Neural cell (in vitro differentiated cells): ENCODE data around the gene ASS1. TPM values are rescaled to one million over a fixed set of nuclear protein-coding genes. Genes with fewer than 3 reads are reported as not detected.

Experiments
- H2AFZ ChIP-seq: fragments of 200-600, 300-800 bp; sonication (generic), shearing (Covaris generic); 2 replicates; pipeline ENCODE4 v1.6.0; 2014; ENCODE audit warnings: low read depth, mild to moderate bottlenecking, antibody characterized with exemption, low read length, moderate library complexity
- H3F3A ChIP-seq: fragments of 200-600 bp; shearing (Covaris generic); 2 replicates; pipeline ENCODE4 v1.6.1; 2016; ENCODE audit warnings: mild to moderate bottlenecking, moderate library complexity, mixed read lengths, antibody characterized with exemption, low read length; ENCODE audit not compliant: insufficient read depth, poor library complexity, severe bottlenecking
- H3K27ac ChIP-seq: fragments of 200-600, 300-800 bp; sonication (generic), shearing (Covaris generic); 2 replicates; pipeline ENCODE4 v1.5.1; 2014; ENCODE audit warnings: mild to moderate bottlenecking, low read length, moderate library complexity
- H3K27me3 ChIP-seq: fragments of 300-800, 200-600 bp; sonication (generic), shearing (Covaris generic); 2 replicates; pipeline ENCODE4 v1.6.0; 2014; ENCODE audit warnings: mild to moderate bottlenecking, low read depth, low read length, moderate library complexity; ENCODE audit not compliant: insufficient read depth
- H3K36me3 ChIP-seq: fragments of 300-800, 200-600 bp; sonication (generic), shearing (Covaris generic); 2 replicates; pipeline ENCODE4 v1.5.1; 2014; ENCODE audit warnings: mild to moderate bottlenecking, antibody characterized with exemption, low read length, moderate library complexity; ENCODE audit not compliant: insufficient read depth
- H3K4me2 ChIP-seq: fragments of 300-800, 200-600 bp; sonication (generic), shearing (Covaris generic); 2 replicates; pipeline ENCODE4 v1.6.0; 2014; ENCODE audit warnings: mild to moderate bottlenecking, low read length
- H3K4me3 ChIP-seq: fragments of 300-800, 200-600 bp; sonication (generic), shearing (Covaris generic); 2 replicates; pipeline ENCODE4 v1.5.1; 2014; ENCODE audit warnings: mild to moderate bottlenecking, low read length, moderate library complexity
- H3K79me2 ChIP-seq: fragments of 200-600 bp; shearing (Covaris generic); replicated peaks from 2 replicates; pipeline ENCODE4 v1.6.0; 2014; ENCODE audit warnings: mild to moderate bottlenecking, low read length, moderate library complexity; ENCODE audit not compliant: insufficient read depth
- H3K9ac ChIP-seq: fragments of 300-800, 200-600 bp; sonication (generic), shearing (Covaris generic); 2 replicates; pipeline ENCODE4 v1.6.1; 2016; ENCODE audit warnings: mild to moderate bottlenecking, low read length, mixed read lengths
- H3K9me2 ChIP-seq: fragments of 200-600 bp; shearing (Covaris generic); 2 replicates; pipeline ENCODE4 v1.6.1; 2016; ENCODE audit warnings: mild to moderate bottlenecking, low read length, mixed read lengths; ENCODE audit not compliant: insufficient read depth
- H3K9me3 ChIP-seq: fragments of 200-600, 300-800 bp; sonication (generic), shearing (Covaris generic); 2 replicates; pipeline ENCODE4 v1.6.1; 2016; ENCODE audit warnings: mild to moderate bottlenecking, mixed run types, low read length, moderate library complexity, mixed read lengths
- H4K20me1 ChIP-seq: fragments of 200-600 bp; shearing (Covaris generic); 2 replicates; pipeline ENCODE4 v1.6.1; 2016; ENCODE audit warnings: mild to moderate bottlenecking, mixed run types; ENCODE audit not compliant: insufficient read depth
- CTCF ChIP-seq: fragments of 450-650 bp; IDR thresholded peaks from 2 replicates; pipeline ENCODE4 v1.5.1; 2014; ENCODE audit warnings: antibody characterized with exemption, mild to moderate bottlenecking, moderate library complexity; ENCODE audit not compliant: poor library complexity, severe bottlenecking
- EP300 ChIP-seq: fragments of 450-650 bp; conservative IDR thresholded peaks from 2 replicates; pipeline ENCODE4 v1.6.1; 2014; ENCODE audit warnings: antibody characterized with exemption, mild to moderate bottlenecking, moderate library complexity; ENCODE audit not compliant: poor library complexity, severe bottlenecking
- EZH2 ChIP-seq: fragments of 200-600, 300-800 bp; shearing (Covaris generic), sonication (generic); IDR thresholded peaks from 2 replicates; pipeline ENCODE4 v1.6.1; 2014; ENCODE audit warnings: antibody characterized with exemption, low read length, borderline replicate concordance, mild to moderate bottlenecking; ENCODE audit not compliant: insufficient read depth, poor library complexity, severe bottlenecking
- MXI1 ChIP-seq: fragments of 450-650 bp; conservative IDR thresholded peaks from 2 replicates; pipeline ENCODE4 v1.6.1; 2014; ENCODE audit warnings: antibody characterized with exemption, mild to moderate bottlenecking; ENCODE audit not compliant: poor library complexity, severe bottlenecking
- POLR2AphosphoS5 ChIP-seq: IDR thresholded peaks from 2 replicates; pipeline ENCODE4 v1.6.1; 2012
- RAD21 ChIP-seq: fragments of 450-650 bp; conservative IDR thresholded peaks from 2 replicates; pipeline ENCODE4 v1.6.1; 2014; ENCODE audit warnings: antibody characterized with exemption, mild to moderate bottlenecking, moderate library complexity
- REST ChIP-seq: IDR thresholded peaks from 2 replicates; pipeline ENCODE4 v1.6.1; 2012; ENCODE audit warnings: borderline replicate concordance
- SMC3 ChIP-seq: fragments of 450-650 bp; conservative IDR thresholded peaks from 2 replicates; pipeline ENCODE4 v1.6.1; 2014; ENCODE audit warnings: antibody characterized with exemption, mild to moderate bottlenecking, moderate library complexity; ENCODE audit not compliant: poor library complexity
- TAF1 ChIP-seq: IDR thresholded peaks from 2 replicates; pipeline ENCODE4 v1.6.1; 2012; ENCODE audit warnings: low read depth
- polyA plus RNA-seq: library from polyadenylated mRNA; depleted of rRNA; stranded (reverse); fragments of >200 nt; gene quantifications from 2 replicates; pipeline ENCODE4 v1.2.3, GENCODE V29; 2014
- small RNA-seq, 3 experiments: library from RNA; depleted of rRNA; stranded (forward); fragments of <200 nt; gene quantifications; one replicate each; pipeline ENCODE3, GENCODE V24; 2012

The ASS1 gene
- polyA plus RNA-seq, 1 donor from 2014 or later: 2.6 TPM

DNA sequence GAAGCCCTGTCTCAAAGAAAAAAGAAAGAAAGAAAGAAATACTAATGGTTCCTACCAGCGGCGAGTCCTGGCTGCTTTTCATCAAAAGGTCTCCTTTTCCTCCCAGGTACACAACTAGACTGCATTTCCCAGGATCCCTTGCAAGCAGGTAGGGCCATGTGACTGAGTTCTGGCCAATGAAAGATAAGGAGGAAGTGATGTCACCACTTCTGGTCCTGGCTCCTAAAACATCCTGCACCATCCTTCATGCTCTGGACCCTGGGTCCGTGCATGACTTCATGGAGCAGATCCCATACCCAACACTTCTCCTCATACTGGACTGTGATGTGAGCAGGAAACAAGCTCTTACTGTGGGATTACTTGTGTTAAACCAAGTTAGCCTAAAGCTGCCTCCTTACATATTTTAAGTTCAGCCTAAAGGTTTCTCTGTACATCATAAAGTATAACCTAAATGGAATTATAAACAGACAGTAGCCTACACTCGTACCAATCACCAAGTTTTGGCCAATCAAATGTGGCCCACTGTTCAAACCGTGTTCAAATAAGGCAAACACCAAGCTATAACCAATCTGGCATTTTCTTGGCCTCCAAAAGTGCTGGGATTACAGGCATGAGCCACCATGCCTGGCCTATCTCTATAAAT is 104.5 kb downstream of the ASS1 start:
- no peaks in the 10 kb centered on the region for H3K9me2 ChIP-seq
- no peaks in the 10 kb centered on the region for H3K36me3 ChIP-seq
- H3K4me3 ChIP-seq: no peak overlapping the region
- H3F3A ChIP-seq: no peaks in the 10 kb centered on the region
- no peaks in the 10 kb centered on the region for H3K9me3 ChIP-seq
- no peak overlapping the region for H2AFZ ChIP-seq
- H3K4me2 ChIP-seq: no peak overlapping the region
- no peak overlapping the region for H3K27ac ChIP-seq
- H3K27me3 ChIP-seq: no peaks in the 10 kb centered on the region
- TF ChIP-seq EZH2 (no peak), EP300 (no peak), TAF1 (no peak), REST (no peak), MXI1 (no peak), SMC3 (no peak), RAD21 (no peak), CTCF (no peak), POLR2AphosphoS5 (no peak)
- H3K9ac ChIP-seq: no peak overlapping the region
- no peaks in the 10 kb centered on the region for H4K20me1 ChIP-seq
- H3K79me2 ChIP-seq: no peaks in the 10 kb centered on the region

Small RNA genes within 50 kb of the gene (small RNA-seq; reads per million reads assigned to genes)
- 0.03 to 0.23 (median 0.16) reads per million in 3 experiments for gene RN7SL665P

Other genes with a start within 250 kb of the ASS1 start
- 0.18 and 1.7 TPM in 2 replicates for gene HMCN2, start 179.2 kb upstream of the ASS1 start, polyA plus RNA-seq
- 59.3 and 70.5 TPM in 2 replicates for gene FUBP3, start 134.6 kb downstream of the ASS1 start, polyA plus RNA-seq
- 0.17 TPM in 1 of 2 replicates, not detected in the other for gene PRDM12, start 219.6 kb downstream of the ASS1 start, polyA plus RNA-seq
- gene EXOSC2, start 248.8 kb downstream of the ASS1 start, polyA plus RNA-seq: 36.3 and 43.6 TPM in 2 replicates